HL-60/S4 treated with retinoic acid at 250 ng/mL for 4 days and 3 days (cell line): ENCODE measurements around the gene TRIM71.
"Not testable (repeated sequence)": the region's sequence is repeated elsewhere in the genome, so short reads cannot be mapped to it uniquely, and the experiment has no call there.

Experiments
- in situ Hi-C: fragments of 300-500 bp; cut with MboI; formaldehyde crosslinking; loops from 2 replicates; pipeline ENCODE4 v1.7.0; 2022; ENCODE audit warnings: low sequenced_read_pairs

Gene TRIM71

GRCh38 chr3:32842531-32842931 is 24.7 kb downstream of the TRIM71 start:
- in situ Hi-C loops, result no loop called here

GRCh38 chr3:32842987-32843386 is 25.2 kb downstream of the TRIM71 start:
- in situ Hi-C loops, result no loop called here

GRCh38 chr3:32843510-32844321 is 25.9 kb downstream of the TRIM71 start:
- in situ Hi-C loops, result no loop called here

- in situ Hi-C loops, result no loop called here
These were observed 26.5 kb downstream of the TRIM71 start for GRCh38 chr3:32844322-32844654.

- in situ Hi-C loops, result no loop called here
These were observed 27.1 kb downstream of the TRIM71 start for GRCh38 chr3:32844914-32845313.

GRCh38 chr3:32845546-32845945 is 27.7 kb downstream of the TRIM71 start:
- in situ Hi-C loops, result not testable (repeated sequence)

GRCh38 chr3:32847045-32847444 is 29.2 kb downstream of the TRIM71 start:
- in situ Hi-C loops, result not testable (repeated sequence)

- in situ Hi-C loops, result no loop called here
These were observed 29.7 kb downstream of the TRIM71 start for GRCh38 chr3:32847528-32847927.

GRCh38 chr3:32848215-32848614 is 30.4 kb downstream of the TRIM71 start:
- in situ Hi-C loops, result no loop called here

GRCh38 chr3:32849046-32849445 is 31.2 kb downstream of the TRIM71 start:
- in situ Hi-C loops, result no loop called here

- in situ Hi-C loops, result no loop called here
These were observed 32.4 kb downstream of the TRIM71 start for GRCh38 chr3:32850226-32850625.

- in situ Hi-C loops, result no loop called here
These were observed 32.8 kb downstream of the TRIM71 start for GRCh38 chr3:32850636-32851035.

GRCh38 chr3:32852146-32852545 is 34.3 kb downstream of the TRIM71 start:
- in situ Hi-C loops, result no loop called here

GRCh38 chr3:32855350-32855953 is 37.7 kb downstream of the TRIM71 start:
- in situ Hi-C loops, result no loop called here

GRCh38 chr3:32856355-32856889 is 38.6 kb downstream of the TRIM71 start:
- in situ Hi-C loops, result no loop called here

- in situ Hi-C loops, result no loop called here
These were observed 39.2 kb downstream of the TRIM71 start for GRCh38 chr3:32856901-32857507.

GRCh38 chr3:32857921-32858320 is 40.1 kb downstream of the TRIM71 start:
- in situ Hi-C loops, result no loop called here

- in situ Hi-C loops, result no loop called here
These were observed 41.9 kb downstream of the TRIM71 start for GRCh38 chr3:32859604-32860237.

- in situ Hi-C loops, result no loop called here
These were observed 42.7 kb downstream of the TRIM71 start for GRCh38 chr3:32860499-32860898.

- in situ Hi-C loops, result no loop called here
These were observed 43.9 kb downstream of the TRIM71 start for GRCh38 chr3:32861681-32862080.

GRCh38 chr3:32862247-32862935 is 44.6 kb downstream of the TRIM71 start:
- in situ Hi-C loops, result no loop called here
